CD4-positive, alpha-beta T cell treated with Interleukin-17A for 4 hours (primary cell): Measurements from ENCODE around the gene GTF2F2.

ENCODE experiments used
- DNase-seq: peaks from one replicate; pipeline ENCODE4 v3.0.0-alpha.2; 2020; ENCODE audit warnings: mixed read lengths

GTF2F2 gene

GRCh38 chr13:45122941-45123340, 2.6 kb downstream of the GTF2F2 start:
- no peak for DNase-seq

- no peak for DNase-seq
Observed at GRCh38 chr13:45132369-45133064, 12.2 kb downstream of the GTF2F2 start.

DNA sequence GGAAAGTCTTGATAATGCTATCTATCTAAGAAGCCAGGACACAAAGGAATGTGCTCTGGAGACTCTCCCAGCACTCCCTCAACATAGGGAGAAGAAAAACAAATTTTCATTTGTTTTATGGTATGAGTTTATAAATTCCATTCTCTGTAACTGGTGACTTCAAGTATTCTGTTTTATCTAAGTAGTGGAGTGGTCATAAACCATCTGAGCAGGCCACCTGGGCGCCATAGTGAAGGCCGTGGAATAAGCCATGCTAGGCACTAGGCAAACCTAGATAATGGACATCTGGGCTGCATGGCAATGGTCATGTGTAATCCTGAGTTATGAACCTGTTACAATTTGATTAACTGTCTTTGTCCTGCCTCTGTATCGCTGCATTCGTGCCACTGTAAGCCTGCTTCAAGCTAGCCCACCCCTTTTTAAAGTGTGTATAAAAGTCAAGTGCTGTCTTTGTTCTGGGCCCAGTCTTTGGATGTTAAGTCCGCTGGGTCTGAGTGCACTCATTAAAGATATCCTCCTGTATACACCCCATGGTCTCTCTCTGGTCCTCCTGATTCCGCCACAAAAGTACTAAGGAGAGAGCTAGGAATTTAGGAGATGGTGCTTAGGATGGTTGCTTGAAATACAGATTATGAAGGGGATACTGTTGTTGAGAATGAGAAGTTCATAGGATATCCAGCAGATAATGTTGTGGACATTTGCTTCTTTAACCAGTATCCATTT, 13.2 kb downstream of the GTF2F2 start:
- no peak for DNase-seq

DNA sequence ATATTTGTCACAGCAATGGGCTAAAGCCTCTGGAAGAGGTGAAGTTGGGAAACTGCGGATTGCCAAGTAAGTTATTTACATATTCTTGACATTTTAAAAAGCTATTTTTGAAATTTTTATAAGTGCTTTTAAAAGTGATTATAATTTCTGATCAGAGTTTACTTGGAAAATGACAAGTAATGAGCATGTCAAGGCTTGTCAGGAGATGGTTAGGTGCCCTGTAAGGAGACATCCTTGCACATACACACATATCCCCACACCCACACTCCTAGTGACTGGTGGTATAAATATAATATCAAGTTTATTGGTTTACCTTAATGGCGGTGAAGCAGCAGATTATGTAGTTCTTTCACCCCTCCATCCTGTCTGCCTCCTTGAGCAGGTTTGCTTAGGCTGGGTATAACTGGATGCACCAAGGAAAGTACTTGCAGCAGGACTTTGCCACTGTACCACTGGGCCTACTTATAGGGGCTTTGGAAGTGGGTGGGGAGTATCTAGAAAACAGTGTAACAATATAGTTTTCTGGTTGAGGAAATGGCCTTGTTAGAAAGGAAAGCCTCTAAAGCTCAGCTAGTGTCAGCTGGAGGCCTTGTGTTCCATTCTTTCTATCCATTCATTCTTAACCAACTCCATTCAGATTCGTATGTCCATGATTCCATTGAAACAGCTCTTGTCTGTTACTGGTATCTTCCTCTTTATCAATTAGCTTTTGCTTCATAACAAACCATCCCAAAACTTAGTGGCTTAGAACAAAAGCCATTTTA, 16.6 kb downstream of the GTF2F2 start:
- DNase-seq, result no peak

DNA sequence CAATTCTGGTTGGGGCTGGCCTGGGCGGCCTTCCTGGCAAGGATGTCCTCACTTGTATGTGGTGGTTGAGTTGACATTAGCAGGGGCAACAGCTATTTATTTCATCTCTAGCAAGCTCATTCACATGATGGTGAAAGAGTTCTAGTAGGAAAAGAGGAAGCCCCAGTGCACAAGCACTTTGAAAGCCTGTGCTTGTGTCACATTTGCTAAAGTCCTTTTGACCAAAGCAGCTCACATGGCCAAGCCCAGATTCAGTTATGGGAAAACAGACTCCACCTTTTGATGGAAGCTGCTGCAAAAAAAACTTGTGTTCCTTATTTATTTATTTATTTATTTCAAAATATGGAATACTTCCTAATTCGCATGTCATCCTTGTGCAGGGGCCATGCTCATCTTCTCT, 17.2 kb downstream of the GTF2F2 start:
- no peak for DNase-seq

DNA sequence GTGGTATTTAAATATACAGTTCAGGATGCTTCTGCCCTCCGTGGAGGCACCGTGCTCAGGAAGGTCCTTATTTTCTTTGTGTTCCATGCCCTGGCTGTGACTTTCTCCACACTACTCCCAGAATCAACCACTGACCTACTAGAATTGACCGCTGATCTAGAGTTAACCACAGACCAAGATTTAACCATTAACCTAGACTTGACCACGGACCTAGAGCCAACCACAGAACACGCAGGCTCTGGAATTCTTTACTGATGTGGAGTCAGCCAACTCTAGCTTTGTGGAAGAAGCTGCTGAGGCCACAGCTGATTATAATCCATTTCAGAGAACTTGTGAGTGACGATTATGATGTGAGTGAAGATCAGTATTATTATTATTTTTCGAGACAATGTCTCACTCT, 18.0 kb downstream of the GTF2F2 start:
- no peak for DNase-seq

DNA sequence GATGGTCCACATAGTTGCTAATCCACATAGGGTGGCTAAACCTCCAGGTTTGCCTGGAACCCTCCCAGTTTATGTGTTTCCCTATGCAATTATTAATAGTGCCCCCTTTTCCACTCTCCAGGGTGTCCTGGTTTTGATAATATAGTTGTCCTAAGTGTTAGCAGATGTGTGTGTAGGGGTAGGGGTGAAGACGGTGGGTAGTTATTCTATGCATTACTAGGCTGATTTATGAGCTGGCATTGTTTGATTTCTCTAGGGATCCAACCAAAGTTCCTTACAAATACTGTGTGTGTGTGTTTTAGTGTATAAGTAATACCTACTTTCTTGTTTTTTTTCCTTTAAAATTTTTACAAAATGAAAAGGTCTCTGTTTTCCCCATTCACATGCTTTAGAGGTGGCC, 21.1 kb downstream of the GTF2F2 start:
- no peak for DNase-seq

DNA sequence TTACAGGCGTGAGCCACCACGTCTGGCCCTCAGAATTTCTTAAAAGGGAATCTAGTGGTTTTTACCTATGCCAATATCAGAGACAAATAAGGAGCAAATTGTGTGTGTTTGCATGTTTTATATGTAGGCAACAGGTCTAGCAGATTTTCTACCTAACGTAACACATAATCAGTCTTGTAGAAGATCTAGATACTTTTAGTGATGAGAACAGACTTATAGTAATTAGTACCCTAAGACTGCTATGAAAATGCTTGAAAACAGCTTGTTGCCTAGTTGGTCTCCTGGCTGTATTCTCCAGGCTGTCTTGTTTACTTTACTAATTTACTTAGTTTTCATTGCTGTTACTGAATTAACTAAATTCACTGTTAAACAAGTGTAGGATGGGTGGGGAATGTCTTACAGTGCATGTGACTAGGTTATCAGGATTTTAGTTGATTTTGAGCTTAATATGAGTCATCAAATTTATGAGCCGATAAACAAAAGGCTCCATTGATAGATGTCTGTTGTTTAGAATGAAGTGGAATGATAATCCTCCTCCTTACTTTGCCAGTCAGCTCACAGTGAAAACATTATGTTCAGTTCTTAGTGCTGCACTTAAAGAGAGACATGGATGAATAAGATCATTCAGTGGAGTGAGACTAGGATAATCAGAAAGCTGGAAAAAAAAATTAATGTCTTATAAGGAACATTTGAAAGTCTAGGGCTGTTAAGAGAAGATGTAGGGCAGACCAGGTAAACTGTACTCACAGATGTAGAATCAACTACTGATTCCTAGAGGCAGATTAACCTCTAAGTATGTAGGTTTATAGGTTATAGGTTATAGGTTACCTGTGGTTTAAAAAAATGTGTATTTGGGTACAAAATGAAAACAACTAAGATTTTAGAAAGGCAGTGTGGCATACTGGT, 22.4 kb downstream of the GTF2F2 start:
- DNase-seq, result no peak

GRCh38 chr13:45143346-45143751, 23.0 kb downstream of the GTF2F2 start:
- DNase-seq, result no peak

GRCh38 chr13:45149964-45150363, 29.7 kb downstream of the GTF2F2 start:
- DNase-seq, result no peak

DNA sequence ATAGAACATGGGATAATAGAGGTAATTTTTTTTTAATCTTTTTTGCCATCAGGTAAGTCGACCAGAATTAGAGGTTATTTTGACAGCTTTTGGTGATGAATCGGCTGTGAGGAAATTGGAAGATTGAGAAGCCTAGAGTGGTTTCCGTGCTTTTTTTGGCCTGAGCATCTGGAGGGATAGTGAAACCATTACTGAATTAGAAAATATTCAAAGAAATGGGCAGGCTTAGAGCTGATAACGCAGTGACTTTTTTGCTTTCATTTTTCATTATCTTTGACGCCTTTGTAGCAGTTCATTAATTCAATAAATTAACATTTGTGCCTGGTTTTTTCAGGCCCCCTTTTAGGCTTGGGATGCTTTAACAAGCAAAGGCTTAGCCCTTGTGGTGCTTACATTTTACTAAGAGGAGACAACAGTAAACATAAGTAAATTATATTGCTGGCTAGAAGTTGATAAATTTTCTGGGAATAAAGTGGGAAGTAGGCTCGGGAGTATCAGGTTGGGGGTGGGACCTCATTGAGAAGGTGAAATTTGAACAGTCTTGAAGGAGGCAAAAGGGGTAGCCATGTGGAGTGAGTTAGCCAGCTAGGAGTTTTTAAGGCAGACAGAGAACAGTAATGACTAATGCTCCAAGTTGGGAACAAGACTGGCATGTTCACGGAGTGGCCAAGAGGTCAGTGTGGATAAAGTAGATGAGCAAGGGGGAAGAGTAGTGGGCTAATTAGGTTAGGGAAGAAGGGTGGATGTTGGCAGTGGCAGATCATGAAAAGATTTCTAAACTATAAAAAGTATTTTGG, 36.5 kb downstream of the GTF2F2 start:
- no peak for DNase-seq

DNA sequence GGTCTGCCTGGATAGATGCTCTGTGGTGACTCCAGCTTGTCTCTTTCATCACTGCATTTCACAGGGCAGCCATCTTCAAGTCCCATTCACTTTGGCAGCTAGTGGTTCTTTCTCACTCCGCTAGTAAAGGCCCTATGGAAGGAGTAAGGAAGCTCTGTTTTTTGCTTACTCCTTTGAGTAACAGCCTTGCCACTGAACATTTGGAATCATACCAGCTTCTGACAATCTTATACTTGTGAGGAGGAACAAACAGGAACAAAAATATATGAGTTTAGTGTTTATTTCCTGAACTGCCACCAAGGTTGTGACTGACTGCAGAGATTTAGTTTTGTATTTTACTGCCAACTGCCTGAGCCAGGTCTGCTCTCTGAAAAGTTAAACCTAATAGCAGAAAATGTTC, 41.9 kb downstream of the GTF2F2 start:
- DNase-seq, result no peak

GRCh38 chr13:45162821-45163220, 42.5 kb downstream of the GTF2F2 start:
- no peak for DNase-seq

- no peak for DNase-seq
Observed at GRCh38 chr13:45166858-45167257, 46.5 kb downstream of the GTF2F2 start.

GRCh38 chr13:45167611-45168554, 47.6 kb downstream of the GTF2F2 start:
- no peak for DNase-seq

DNA sequence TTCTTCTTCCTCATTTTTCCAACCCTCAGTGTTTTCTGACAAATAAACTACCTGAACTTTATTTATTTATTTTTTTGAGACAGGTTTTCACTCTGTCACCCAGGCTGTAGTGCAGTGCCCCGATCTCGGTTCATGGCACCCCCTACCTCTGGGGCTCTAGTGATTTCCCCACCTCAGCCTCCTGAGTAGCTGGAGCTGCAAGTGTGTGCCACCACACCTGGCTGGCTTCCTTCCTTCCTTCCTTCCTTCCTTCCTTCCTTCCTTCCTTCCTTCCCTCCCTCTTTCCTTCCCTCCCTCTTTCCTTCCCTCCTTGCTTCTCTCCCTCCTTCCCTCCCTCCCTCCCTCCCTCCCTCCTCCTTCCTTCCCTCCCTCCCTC, 48.2 kb downstream of the GTF2F2 start:
- DNase-seq, result no peak

DNA sequence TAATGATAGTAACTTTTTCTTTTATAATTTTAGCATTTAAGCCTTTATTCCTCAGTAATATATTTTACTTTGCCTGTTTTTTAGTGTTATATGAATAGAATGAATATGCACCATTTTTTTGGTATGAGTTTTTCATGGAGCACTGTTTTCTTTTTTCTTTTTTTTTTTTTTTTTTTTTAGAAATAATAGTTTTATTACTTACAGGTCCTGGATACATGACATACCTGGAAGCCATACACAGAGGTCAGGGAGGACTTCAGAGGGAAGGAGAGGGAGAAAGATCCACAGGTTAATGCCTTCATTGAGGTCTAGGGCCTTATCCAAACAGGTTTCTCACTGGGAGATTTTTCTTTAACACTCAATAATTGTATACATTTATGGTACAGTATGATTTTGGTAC, 54.2 kb downstream of the GTF2F2 start:
- DNase-seq, result no peak

- DNase-seq, result no peak
Observed at GRCh38 chr13:45178349-45179162, 58.2 kb downstream of the GTF2F2 start.

DNA sequence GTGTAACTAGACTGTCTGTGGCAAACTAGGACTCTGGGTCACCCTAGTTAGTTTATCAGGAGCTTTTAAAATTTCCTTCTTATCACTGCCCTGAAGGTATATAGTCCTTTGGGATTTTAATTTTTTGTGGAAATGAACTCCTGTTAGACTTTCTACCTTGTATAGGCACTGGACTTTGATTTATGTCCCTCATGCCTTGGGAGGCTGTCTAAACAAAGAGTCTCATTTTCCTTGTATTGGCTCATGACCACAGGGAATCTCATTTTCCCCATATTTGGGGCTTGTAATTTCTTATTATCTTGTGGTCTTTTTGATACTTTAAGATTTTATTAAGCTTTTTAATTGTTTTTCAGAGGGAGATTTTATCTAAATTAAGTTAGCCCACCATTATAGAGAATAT, 59.1 kb downstream of the GTF2F2 start:
- no peak for DNase-seq

- no peak for DNase-seq
Observed at GRCh38 chr13:45180303-45180702, 60.0 kb downstream of the GTF2F2 start.
